ENCODE measurements around the gene TRIL.

GRCh38 chr7:29003703-29004102 lies 45.6 kb upstream of the TRIL start:
- TF ChIP-seq, protein P1, sequence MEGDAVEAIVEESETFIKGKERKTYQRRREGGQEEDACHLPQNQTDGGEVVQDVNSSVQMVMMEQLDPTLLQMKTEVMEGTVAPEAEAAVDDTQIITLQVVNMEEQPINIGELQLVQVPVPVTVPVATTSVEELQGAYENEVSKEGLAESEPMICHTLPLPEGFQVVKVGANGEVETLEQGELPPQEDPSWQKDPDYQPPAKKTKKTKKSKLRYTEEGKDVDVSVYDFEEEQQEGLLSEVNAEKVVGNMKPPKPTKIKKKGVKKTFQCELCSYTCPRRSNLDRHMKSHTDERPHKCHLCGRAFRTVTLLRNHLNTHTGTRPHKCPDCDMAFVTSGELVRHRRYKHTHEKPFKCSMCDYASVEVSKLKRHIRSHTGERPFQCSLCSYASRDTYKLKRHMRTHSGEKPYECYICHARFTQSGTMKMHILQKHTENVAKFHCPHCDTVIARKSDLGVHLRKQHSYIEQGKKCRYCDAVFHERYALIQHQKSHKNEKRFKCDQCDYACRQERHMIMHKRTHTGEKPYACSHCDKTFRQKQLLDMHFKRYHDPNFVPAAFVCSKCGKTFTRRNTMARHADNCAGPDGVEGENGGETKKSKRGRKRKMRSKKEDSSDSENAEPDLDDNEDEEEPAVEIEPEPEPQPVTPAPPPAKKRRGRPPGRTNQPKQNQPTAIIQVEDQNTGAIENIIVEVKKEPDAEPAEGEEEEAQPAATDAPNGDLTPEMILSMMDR (conservative IDR thresholded peaks at IDR 0.05), result no peak
- no peak for TF ChIP-seq ZFX (IDR thresholded peaks at IDR 0.05)

Measured in C4-2B (cell line).